GM23338 (cell line): ENCODE results near the gene PHKB. TPM values are rescaled to one million over a fixed set of nuclear protein-coding genes. Genes with fewer than 3 reads are reported as not detected.

Experiments used
- ATAC-seq: fragments of 200-7000 bp; cut with Tn5 transposase; 3 replicates; pipeline ENCODE4 v1.9.1; 2020
- DNase-seq: peaks from one replicate; pipeline ENCODE4 v3.0.0-alpha.2; 2015; ENCODE audit warnings: low spot score
- H2AFZ ChIP-seq: fragments of 200-600 bp; sonication (generic); 2 replicates; pipeline ENCODE4 v1.8.0; 2016; ENCODE audit warnings: antibody characterized with exemption, mild to moderate bottlenecking, moderate library complexity
- H3F3A ChIP-seq: fragments of 200-600 bp; sonication (generic); replicated peaks from 2 replicates; pipeline ENCODE4 v1.8.0; 2017; ENCODE audit warnings: antibody characterized with exemption, mixed run types, low read depth
- H3K27ac ChIP-seq: fragments of 200-600 bp; sonication (generic); 2 replicates; pipeline ENCODE4 v1.6.1; 2016; ENCODE audit warnings: low read depth
- H3K27me3 ChIP-seq: fragments of 200-600 bp; sonication (generic); 2 replicates; pipeline ENCODE4 v1.8.0; 2016; ENCODE audit warnings: mild to moderate bottlenecking, mixed run types, moderate library complexity; ENCODE audit not compliant: insufficient read depth
- H3K36me3 ChIP-seq: fragments of 200-600 bp; sonication (generic); 2 replicates; pipeline ENCODE4 v1.8.0; 2016; ENCODE audit warnings: mild to moderate bottlenecking; ENCODE audit not compliant: insufficient read depth
- H3K4me1 ChIP-seq: fragments of 200-600 bp; sonication (generic); 2 replicates; pipeline ENCODE4 v1.8.0; 2016; ENCODE audit warnings: mild to moderate bottlenecking, moderate library complexity; ENCODE audit not compliant: insufficient read depth
- H3K4me2 ChIP-seq: fragments of 200-600 bp; sonication (generic); 2 replicates; pipeline ENCODE4 v1.7.1; 2017; ENCODE audit warnings: mixed run types
- H3K4me3 ChIP-seq: fragments of 200-600 bp; sonication (generic); 2 replicates; pipeline ENCODE4 v1.6.1; 2016; ENCODE audit warnings: mixed run types
- H3K79me2 ChIP-seq: fragments of 200-600 bp; sonication (generic); replicated peaks from 2 replicates; pipeline ENCODE4 v1.8.0; 2017; ENCODE audit warnings: mild to moderate bottlenecking; ENCODE audit not compliant: insufficient read depth
- H3K9me2 ChIP-seq: fragments of 200-600 bp; sonication (generic); 2 replicates; pipeline ENCODE4 v1.8.0; 2017; ENCODE audit not compliant: insufficient read depth
- H4K20me1 ChIP-seq: fragments of 200-600 bp; sonication (generic); replicated peaks from 2 replicates; pipeline ENCODE4 v1.8.0; 2017; ENCODE audit warnings: mild to moderate bottlenecking; ENCODE audit not compliant: insufficient read depth
- H3K27ac Mint-ChIP-seq: 2 replicates; pipeline ENCODE4 v1.8.0; 2020; ENCODE audit warnings: inconsistent platforms, mild to moderate bottlenecking, moderate library complexity, mixed read lengths
- H3K27me3 Mint-ChIP-seq: 3 replicates; pipeline ENCODE4 v1.8.0; 2022; ENCODE audit warnings: low read depth, mild to moderate bottlenecking, moderate library complexity, mixed read lengths, inconsistent platforms; ENCODE audit not compliant: insufficient read depth, poor library complexity
- H3K36me3 Mint-ChIP-seq: 3 replicates; pipeline ENCODE4 v1.8.0; 2021; ENCODE audit warnings: low read depth, mild to moderate bottlenecking, inconsistent platforms, moderate library complexity, mixed read lengths
- H3K4me1 Mint-ChIP-seq: 3 replicates; pipeline ENCODE4 v1.8.0; 2020; ENCODE audit warnings: mild to moderate bottlenecking, inconsistent platforms, mixed read lengths
- H3K4me3 Mint-ChIP-seq: 3 replicates; pipeline ENCODE4 v1.8.0; 2021; ENCODE audit warnings: moderate library complexity, mild to moderate bottlenecking, inconsistent platforms, mixed read lengths
- H3K9me3 Mint-ChIP-seq: 3 replicates; pipeline ENCODE4 v1.8.0; 2020; ENCODE audit warnings: moderate library complexity, mild to moderate bottlenecking, inconsistent platforms, mixed read lengths
- CREB1 ChIP-seq: fragments of 250-450 bp; sonication (Bioruptor Pico); IDR thresholded peaks from 2 replicates; pipeline ENCODE4 v1.5.0; 2020; ENCODE audit warnings: low read depth, mild to moderate bottlenecking, moderate library complexity
- CTCF ChIP-seq, 2 experiments: fragments of 200-600 bp in 1 of 2; sonication (generic) in 1 of 2; conservative IDR thresholded peaks; 2 replicates each; pipeline versions ENCODE4 v1.5.1 to v1.6.1; 2016 to 2017; ENCODE audit warnings: antibody characterized with exemption in 2 of 2, low read depth in 2 of 2, mild to moderate bottlenecking in 2 of 2, moderate library complexity in 1 of 2
- ETS1 ChIP-seq: IDR thresholded peaks from 2 replicates; pipeline ENCODE4 v1.6.1; 2016; ENCODE audit warnings: antibody characterized with exemption
- EZH2 ChIP-seq: fragments of 200-600 bp; sonication (generic); IDR thresholded peaks from one replicate; pipeline ENCODE4 v1.8.0; 2017; ENCODE audit warnings: antibody characterized with exemption, mild to moderate bottlenecking, low read depth; ENCODE audit not compliant: unreplicated experiment
- EZH2phosphoT487 ChIP-seq: fragments of 200-600 bp; sonication (generic); IDR thresholded peaks from one replicate; pipeline ENCODE4 v1.8.1; 2018; ENCODE audit warnings: antibody characterized with exemption; ENCODE audit not compliant: unreplicated experiment
- NANOG ChIP-seq: IDR thresholded peaks from 2 replicates; pipeline ENCODE4 v1.6.1; 2016; ENCODE audit warnings: antibody characterized with exemption, borderline replicate concordance
- POLR2AphosphoS5 ChIP-seq: IDR thresholded peaks from 2 replicates; pipeline ENCODE4 v1.6.1; 2016; ENCODE audit warnings: antibody characterized with exemption, low read depth
- REST ChIP-seq: IDR thresholded peaks from one replicate; pipeline ENCODE4 v1.6.1; 2018; ENCODE audit warnings: antibody characterized with exemption; ENCODE audit not compliant: unreplicated experiment
- STAT1 ChIP-seq: IDR thresholded peaks from one replicate; pipeline ENCODE4 v1.6.1; 2016; ENCODE audit warnings: antibody characterized with exemption; ENCODE audit not compliant: unreplicated experiment
- ZNF114 ChIP-seq: fragments of 250-450 bp; sonication (Bioruptor Pico); IDR thresholded peaks from 2 replicates; pipeline ENCODE4 v1.5.0; 2020; ENCODE audit warnings: mild to moderate bottlenecking, moderate library complexity
- ZNF331 ChIP-seq: fragments of 250-450 bp; sonication (Bioruptor Pico); IDR thresholded peaks from 2 replicates; pipeline ENCODE4 v1.5.0; 2020; ENCODE audit warnings: low read depth, mild to moderate bottlenecking, moderate library complexity
- polyA plus RNA-seq: library from polyadenylated mRNA; unstranded; fragments of >200 nt; fragmentation: Nextera tagmentation; extraction: Ambion mirVana; gene quantifications from 2 replicates; pipeline ENCODE4 v1.2.1, GENCODE V29; 2016
- total RNA-seq: library from RNA; depleted of rRNA; stranded (reverse); fragments of >200 nt; shearing (Covaris generic); gene quantifications from 2 replicates; pipeline ENCODE4 v1.2.3, GENCODE V29; 2014

PHKB gene
- total and polyA plus RNA-seq, 2 experiments from 2014 or later, result 20.3 to 57.3 TPM

DNA sequence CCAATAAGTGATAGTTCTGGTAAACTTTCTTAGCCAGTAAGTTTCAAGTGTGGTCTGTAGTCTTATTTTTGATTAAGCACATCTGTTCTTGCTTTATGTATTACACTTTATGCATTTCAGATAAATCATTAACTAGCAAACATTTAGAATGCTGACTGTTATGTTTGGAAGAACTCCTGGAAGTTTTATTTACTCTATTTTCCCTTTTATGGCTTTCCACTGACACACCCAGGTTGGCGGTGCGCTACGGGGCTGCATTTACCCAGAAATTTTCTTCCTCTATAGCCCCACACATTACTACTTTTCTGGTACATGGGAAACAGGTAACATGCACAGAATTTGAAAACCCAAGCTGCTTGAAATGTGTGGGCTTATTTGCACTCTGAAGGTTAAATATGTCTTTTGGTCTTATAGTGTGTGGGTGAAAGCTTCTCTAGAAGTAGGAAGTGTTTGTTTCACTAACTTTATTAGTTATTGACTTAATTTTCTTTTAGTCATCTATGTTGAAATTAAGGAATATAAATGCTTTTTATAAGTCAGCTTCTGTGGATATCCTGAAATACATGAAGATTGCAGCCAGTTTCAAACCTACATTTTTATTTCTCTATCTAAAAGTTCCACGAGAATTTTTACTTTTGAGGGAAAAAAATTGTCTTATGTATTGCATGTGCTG, 203.7 kb downstream of the PHKB start:
- H3K27ac Mint-ChIP-seq, result no peak overlapping the region
- no peaks in the 10 kb centered on the region for H3K4me1 Mint-ChIP-seq
- no peak overlapping the region for H3K4me2 ChIP-seq
- no peaks in the 10 kb centered on the region for H3K4me1 ChIP-seq
- no peaks in the 10 kb centered on the region for H4K20me1 ChIP-seq
- H3K36me3 Mint-ChIP-seq, result 0 out of 3 replicates have a peak, but pooled peaks cover 9% of the 10 kb centered on the region
- no peak overlapping the region for H2AFZ ChIP-seq
- H3K27me3 Mint-ChIP-seq, result no peaks in the 10 kb centered on the region
- no peak overlapping the region for H3K4me3 ChIP-seq
- no peaks in the 10 kb centered on the region for H3F3A ChIP-seq
- no peaks in the 10 kb centered on the region for H3K27me3 ChIP-seq
- H3K36me3 ChIP-seq, result 0 out of 2 replicates have a peak, but pooled peaks cover 4% of the 10 kb centered on the region
- DNase-seq, result no peak
- no peak for TF ChIP-seq ZNF331
- no peak for TF ChIP-seq POLR2AphosphoS5
- no peak for ATAC-seq
- H3K27ac ChIP-seq, result no peak overlapping the region
- H3K9me2 ChIP-seq, result no peaks in the 10 kb centered on the region
- no peak overlapping the region for H3K4me3 Mint-ChIP-seq
- no peaks in the 10 kb centered on the region for H3K79me2 ChIP-seq
- H3K9me3 Mint-ChIP-seq, result no peaks in the 10 kb centered on the region

GRCh38 chr16:47666434-47666833, 205.3 kb downstream of the PHKB start:
- no peaks in the 10 kb centered on the region for H4K20me1 ChIP-seq
- Mint-ChIP-seq H3K9me3 (no peaks in the 10 kb centered on the region), H3K27ac (no peak overlapping the region), H3K4me1 (no peaks in the 10 kb centered on the region), H3K4me3 (no peak overlapping the region), H3K27me3 (no peaks in the 10 kb centered on the region), H3K36me3 (0 out of 3 replicates have a peak, but pooled peaks cover 6% of the 10 kb centered on the region)
- H3K27ac ChIP-seq, result no peak overlapping the region
- no peak overlapping the region for H3K4me2 ChIP-seq
- no peaks in the 10 kb centered on the region for H3K9me2 ChIP-seq
- ATAC-seq, result no peak
- H3K27me3 ChIP-seq, result no peaks in the 10 kb centered on the region
- H3F3A ChIP-seq, result no peaks in the 10 kb centered on the region
- no peaks in the 10 kb centered on the region for H3K79me2 ChIP-seq
- 0 out of 2 replicates have a peak, but pooled peaks cover 4% of the 10 kb centered on the region for H3K36me3 ChIP-seq
- DNase-seq, result no peak
- H3K4me1 ChIP-seq, result no peaks in the 10 kb centered on the region
- no peak overlapping the region for H2AFZ ChIP-seq
- no peak overlapping the region for H3K4me3 ChIP-seq
- no peak for TF ChIP-seq EZH2phosphoT487
- TF ChIP-seq POLR2AphosphoS5, result no peak
- TF ChIP-seq CTCF (conservative IDR thresholded peaks at IDR 0.05; ENCODE audit: low read depth in 2 of 2), result no peak
- TF ChIP-seq REST, result no peak
- TF ChIP-seq ZNF114 (CRISPR knock-in tag), result no peak
- no peak for TF ChIP-seq ETS1
- TF ChIP-seq CREB1 (CRISPR knock-in tag), result no peak
- no peak for TF ChIP-seq NANOG
- no peak for TF ChIP-seq EZH2
- no peak for TF ChIP-seq STAT1
